ENCODE data around the gene BOK. TPM values are rescaled to one million over a fixed set of nuclear protein-coding genes. Genes with fewer than 3 reads are reported as not detected.

Gene BOK
- total RNA-seq, 1 donor from 2014 or later = not detected

DNA sequence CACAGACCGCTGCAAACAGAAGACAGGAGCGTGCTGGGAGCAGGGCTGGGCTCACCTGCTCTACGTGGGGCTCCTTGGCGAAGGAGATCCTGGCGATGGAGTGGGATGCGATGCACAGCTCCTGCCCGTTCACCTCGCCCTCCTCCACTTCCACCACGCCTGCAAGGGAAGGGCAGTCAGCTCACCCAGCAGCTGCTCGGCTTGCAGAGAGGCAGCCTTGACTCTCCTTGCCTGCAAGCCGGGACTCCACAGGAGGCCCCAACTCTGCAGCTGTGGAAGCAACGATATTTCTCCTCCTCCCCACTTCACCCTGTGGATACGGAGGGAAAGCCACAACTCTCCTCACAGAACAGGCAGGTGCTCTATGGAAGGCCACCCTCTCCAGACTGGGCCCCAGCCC is 43.3 kb downstream of the BOK start:
- TF ChIP-seq, protein P1, sequence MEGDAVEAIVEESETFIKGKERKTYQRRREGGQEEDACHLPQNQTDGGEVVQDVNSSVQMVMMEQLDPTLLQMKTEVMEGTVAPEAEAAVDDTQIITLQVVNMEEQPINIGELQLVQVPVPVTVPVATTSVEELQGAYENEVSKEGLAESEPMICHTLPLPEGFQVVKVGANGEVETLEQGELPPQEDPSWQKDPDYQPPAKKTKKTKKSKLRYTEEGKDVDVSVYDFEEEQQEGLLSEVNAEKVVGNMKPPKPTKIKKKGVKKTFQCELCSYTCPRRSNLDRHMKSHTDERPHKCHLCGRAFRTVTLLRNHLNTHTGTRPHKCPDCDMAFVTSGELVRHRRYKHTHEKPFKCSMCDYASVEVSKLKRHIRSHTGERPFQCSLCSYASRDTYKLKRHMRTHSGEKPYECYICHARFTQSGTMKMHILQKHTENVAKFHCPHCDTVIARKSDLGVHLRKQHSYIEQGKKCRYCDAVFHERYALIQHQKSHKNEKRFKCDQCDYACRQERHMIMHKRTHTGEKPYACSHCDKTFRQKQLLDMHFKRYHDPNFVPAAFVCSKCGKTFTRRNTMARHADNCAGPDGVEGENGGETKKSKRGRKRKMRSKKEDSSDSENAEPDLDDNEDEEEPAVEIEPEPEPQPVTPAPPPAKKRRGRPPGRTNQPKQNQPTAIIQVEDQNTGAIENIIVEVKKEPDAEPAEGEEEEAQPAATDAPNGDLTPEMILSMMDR (IDR thresholded peaks at IDR 0.05) = no peak
- ChIA-PET CTCF (no interaction called here), POLR2A (interaction anchor here (0.8 kb wide), 1 partner anchor 17 kb away, joined by 5 read pairs; no protein-coding TSS in a partner anchor)
- H3K27ac Mint-ChIP-seq = no peak overlapping the region
- no peak for ATAC-seq (ENCODE audit: low read depth)
- H3K4me1 Mint-ChIP-seq = no peaks in the 10 kb centered on the region
- intact Hi-C loops (cut with micrococcal nuclease) = no loop called here
- no peak for DNase-seq
- H3K9me3 Mint-ChIP-seq = no peaks in the 10 kb centered on the region
- no peak overlapping the region for H3K4me3 Mint-ChIP-seq
- peaks cover 67% of the 10 kb centered on the region for H3K36me3 Mint-ChIP-seq (ENCODE audit: low read depth)
- no peaks in the 10 kb centered on the region for H3K27me3 Mint-ChIP-seq

DNA sequence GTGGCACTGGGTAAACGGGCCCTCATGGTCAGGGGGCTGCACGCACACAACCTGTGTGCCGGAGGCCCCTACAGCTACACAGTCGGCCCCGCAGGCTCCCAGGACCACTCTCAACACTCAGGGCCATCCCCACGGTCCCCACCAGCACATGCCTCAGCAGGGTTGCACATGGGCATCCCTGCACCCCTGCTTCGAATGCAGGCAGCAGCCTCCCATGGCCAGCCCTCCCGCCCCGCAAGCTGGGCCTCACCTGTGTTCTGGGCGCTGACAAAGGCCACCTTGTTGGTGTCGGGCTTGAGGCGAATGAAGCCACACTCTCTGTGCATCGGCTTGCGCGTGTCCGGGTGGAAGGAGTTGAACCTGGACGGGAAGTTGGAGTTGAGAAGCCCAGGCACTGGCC is 44.2 kb downstream of the BOK start:
- POLR2A ChIA-PET = no interaction called here
- CTCF ChIA-PET = no interaction called here
- intact Hi-C loops (cut with micrococcal nuclease) = no loop called here
- ATAC-seq (ENCODE audit: low read depth) (no peak), DNase-seq (no peak)
- Mint-ChIP-seq H3K9me3 (no peaks in the 10 kb centered on the region), H3K27me3 (no peaks in the 10 kb centered on the region), H3K4me1 (no peaks in the 10 kb centered on the region), H3K27ac (no peak overlapping the region), H3K4me3 (no peak overlapping the region), H3K36me3 (ENCODE audit: low read depth) (peaks cover 58% of the 10 kb centered on the region)
- TF ChIP-seq, protein P1 (IDR thresholded peaks at IDR 0.05) = no peak

GRCh38 chr2:241603686-241604085 is 45.1 kb downstream of the BOK start:
- POLR2A ChIA-PET = no interaction called here
- intact Hi-C loops (cut with micrococcal nuclease) = no loop called here
- TF ChIP-seq, protein P1 (IDR thresholded peaks at IDR 0.05) = no peak
- ATAC-seq (ENCODE audit: low read depth) (no peak), DNase-seq (no peak)
- CTCF ChIA-PET = no interaction called here
- H3K27ac Mint-ChIP-seq = no peak overlapping the region
- H3K4me3 Mint-ChIP-seq = no peak overlapping the region
- H3K36me3 Mint-ChIP-seq (ENCODE audit: low read depth) = peaks cover 52% of the 10 kb centered on the region
- no peaks in the 10 kb centered on the region for H3K27me3 Mint-ChIP-seq
- H3K4me1 Mint-ChIP-seq = peaks cover under 1% of the 10 kb centered on the region
- H3K9me3 Mint-ChIP-seq = no peaks in the 10 kb centered on the region

DNA sequence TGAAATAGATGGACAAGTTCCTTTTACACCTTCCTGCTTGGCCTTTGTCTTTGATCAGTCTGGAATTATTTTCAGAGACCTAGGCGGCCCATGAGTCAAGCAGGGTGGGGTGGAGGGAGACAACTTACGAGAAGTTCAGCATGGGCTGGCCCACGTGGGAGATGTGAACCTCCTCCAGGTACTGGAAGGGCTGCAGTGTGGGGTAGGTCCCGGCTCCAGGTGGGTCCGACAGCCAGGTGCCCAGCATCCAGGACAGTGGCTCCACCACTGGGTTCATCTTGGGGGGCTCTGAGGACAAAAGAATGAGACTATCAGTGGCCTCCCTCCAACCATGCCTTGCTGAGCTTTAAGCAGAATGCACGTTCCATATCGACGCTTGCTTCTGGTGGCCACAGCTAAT is 47.6 kb downstream of the BOK start:
- intact Hi-C loops (cut with micrococcal nuclease) = no loop called here
- CTCF ChIA-PET = no interaction called here

GRCh38 chr2:241607162-241607885 is 48.8 kb downstream of the BOK start:
- TF ChIP-seq, protein P1 (IDR thresholded peaks at IDR 0.05) = no peak
- Mint-ChIP-seq H3K27me3 (no peaks in the 10 kb centered on the region), H3K4me1 (peaks cover 15% of the 10 kb centered on the region), H3K4me3 (no peak overlapping the region), H3K36me3 (ENCODE audit: low read depth) (peaks cover 23% of the 10 kb centered on the region), H3K9me3 (no peaks in the 10 kb centered on the region), H3K27ac (no peak overlapping the region)
- ATAC-seq (ENCODE audit: low read depth) = no peak
- intact Hi-C loops (cut with micrococcal nuclease) = no loop called here
- POLR2A ChIA-PET = no interaction called here
- DNase-seq = no peak
- CTCF ChIA-PET = no interaction called here

More for the DNA sequence above, 47.6 kb downstream of the BOK start:
- POLR2A ChIA-PET = interaction anchor here (0.6 kb wide), 1 partner anchor 19 kb away, joined by 3 read pairs; no protein-coding TSS in a partner anchor
- Mint-ChIP-seq H3K27ac (no peak overlapping the region), H3K36me3 (ENCODE audit: low read depth) (peaks cover 32% of the 10 kb centered on the region), H3K9me3 (no peaks in the 10 kb centered on the region), H3K4me3 (no peak overlapping the region), H3K4me1 (peaks cover 15% of the 10 kb centered on the region), H3K27me3 (no peaks in the 10 kb centered on the region)
- ATAC-seq (ENCODE audit: low read depth) (no peak), DNase-seq (no peak)
- TF ChIP-seq, protein P1 (IDR thresholded peaks at IDR 0.05) = no peak
